ENCODE data around the gene RPAP3.

The RPAP3 gene

GRCh38 chr12:47652521-47653234 lies 53.2 kb downstream of the RPAP3 start:
- no peaks in the 10 kb centered on the region for H3K9me3 ChIP-seq (ENCODE audit: insufficient read depth, low read depth, low read length)
- no peak overlapping the region for H3K4me3 ChIP-seq (ENCODE audit: low read length, poor library complexity, severe bottlenecking)
- no peaks in the 10 kb centered on the region for H3K79me2 ChIP-seq (ENCODE audit: insufficient read depth, low read length)
- H3K9me2 ChIP-seq (replicated peaks; ENCODE audit: low read depth, low read length) = no peaks in the 10 kb centered on the region
- no peak for TF ChIP-seq EZH2phosphoT487 (IDR thresholded peaks at IDR 0.05; ENCODE audit: borderline replicate concordance)
- TF ChIP-seq, protein P1, sequence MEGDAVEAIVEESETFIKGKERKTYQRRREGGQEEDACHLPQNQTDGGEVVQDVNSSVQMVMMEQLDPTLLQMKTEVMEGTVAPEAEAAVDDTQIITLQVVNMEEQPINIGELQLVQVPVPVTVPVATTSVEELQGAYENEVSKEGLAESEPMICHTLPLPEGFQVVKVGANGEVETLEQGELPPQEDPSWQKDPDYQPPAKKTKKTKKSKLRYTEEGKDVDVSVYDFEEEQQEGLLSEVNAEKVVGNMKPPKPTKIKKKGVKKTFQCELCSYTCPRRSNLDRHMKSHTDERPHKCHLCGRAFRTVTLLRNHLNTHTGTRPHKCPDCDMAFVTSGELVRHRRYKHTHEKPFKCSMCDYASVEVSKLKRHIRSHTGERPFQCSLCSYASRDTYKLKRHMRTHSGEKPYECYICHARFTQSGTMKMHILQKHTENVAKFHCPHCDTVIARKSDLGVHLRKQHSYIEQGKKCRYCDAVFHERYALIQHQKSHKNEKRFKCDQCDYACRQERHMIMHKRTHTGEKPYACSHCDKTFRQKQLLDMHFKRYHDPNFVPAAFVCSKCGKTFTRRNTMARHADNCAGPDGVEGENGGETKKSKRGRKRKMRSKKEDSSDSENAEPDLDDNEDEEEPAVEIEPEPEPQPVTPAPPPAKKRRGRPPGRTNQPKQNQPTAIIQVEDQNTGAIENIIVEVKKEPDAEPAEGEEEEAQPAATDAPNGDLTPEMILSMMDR (conservative IDR thresholded peaks at IDR 0.05; ENCODE audit: low read length) = no peak
- no peaks in the 10 kb centered on the region for H4K20me1 ChIP-seq (ENCODE audit: insufficient read depth, low read length, poor library complexity, severe bottlenecking)
- no peaks in the 10 kb centered on the region for H3K27me3 ChIP-seq (ENCODE audit: insufficient read depth, low read length, poor library complexity, severe bottlenecking)
- H3F3A ChIP-seq (ENCODE audit: low read depth) = no peaks in the 10 kb centered on the region
- H3K4me1 ChIP-seq (ENCODE audit: insufficient read depth, low read length, poor library complexity, severe bottlenecking) = peaks cover 8% of the 10 kb centered on the region
- no peaks in the 10 kb centered on the region for H3K36me3 ChIP-seq (ENCODE audit: insufficient read depth, low read length)
- no peak overlapping the region for H2AFZ ChIP-seq (ENCODE audit: low read length)
- H3K9ac ChIP-seq (ENCODE audit: low read depth, low read length, poor library complexity, severe bottlenecking) = peak overlapping the region; percentile 10
- H3K4me2 ChIP-seq (ENCODE audit: low read depth, low read length, poor library complexity, severe bottlenecking) = no peak overlapping the region

GRCh38 chr12:47651368-47652254 lies 54.2 kb downstream of the RPAP3 start:
- Histone ChIP-seq H3K9ac (ENCODE audit: low read depth, low read length, poor library complexity, severe bottlenecking) (no peak overlapping the region), H3K4me1 (ENCODE audit: insufficient read depth, low read length, poor library complexity, severe bottlenecking) (peaks cover 8% of the 10 kb centered on the region), H2AFZ (ENCODE audit: low read length) (no peak overlapping the region), H3K36me3 (ENCODE audit: insufficient read depth, low read length) (no peaks in the 10 kb centered on the region), H3K4me3 (ENCODE audit: low read length, poor library complexity, severe bottlenecking) (no peak overlapping the region), H3K79me2 (ENCODE audit: insufficient read depth, low read length) (no peaks in the 10 kb centered on the region), H4K20me1 (ENCODE audit: insufficient read depth, low read length, poor library complexity, severe bottlenecking) (no peaks in the 10 kb centered on the region), H3K27me3 (ENCODE audit: insufficient read depth, low read length, poor library complexity, severe bottlenecking) (no peaks in the 10 kb centered on the region), H3F3A (ENCODE audit: low read depth) (no peaks in the 10 kb centered on the region), H3K9me3 (ENCODE audit: insufficient read depth, low read depth, low read length) (no peaks in the 10 kb centered on the region), H3K4me2 (ENCODE audit: low read depth, low read length, poor library complexity, severe bottlenecking) (no peak overlapping the region), H3K9me2 (replicated peaks; ENCODE audit: low read depth, low read length) (no peaks in the 10 kb centered on the region)
- TF ChIP-seq EZH2phosphoT487 (IDR thresholded peaks at IDR 0.05; ENCODE audit: borderline replicate concordance) = no peak
- TF ChIP-seq, protein P1 (conservative IDR thresholded peaks at IDR 0.05; ENCODE audit: low read length) = peak; percentile 74

- no peak overlapping the region for H3K9ac ChIP-seq (ENCODE audit: low read depth, low read length, poor library complexity, severe bottlenecking)
- H3K9me3 ChIP-seq (ENCODE audit: insufficient read depth, low read depth, low read length) = no peaks in the 10 kb centered on the region
- H3K4me1 ChIP-seq (ENCODE audit: insufficient read depth, low read length, poor library complexity, severe bottlenecking) = peaks cover 8% of the 10 kb centered on the region
- no peaks in the 10 kb centered on the region for H3K79me2 ChIP-seq (ENCODE audit: insufficient read depth, low read length)
- H3F3A ChIP-seq (ENCODE audit: low read depth) = no peaks in the 10 kb centered on the region
- no peak overlapping the region for H3K4me3 ChIP-seq (ENCODE audit: low read length, poor library complexity, severe bottlenecking)
- H4K20me1 ChIP-seq (ENCODE audit: insufficient read depth, low read length, poor library complexity, severe bottlenecking) = no peaks in the 10 kb centered on the region
- H3K9me2 ChIP-seq (replicated peaks; ENCODE audit: low read depth, low read length) = no peaks in the 10 kb centered on the region
- no peak overlapping the region for H3K4me2 ChIP-seq (ENCODE audit: low read depth, low read length, poor library complexity, severe bottlenecking)
- no peaks in the 10 kb centered on the region for H3K36me3 ChIP-seq (ENCODE audit: insufficient read depth, low read length)
- no peak overlapping the region for H2AFZ ChIP-seq (ENCODE audit: low read length)
- no peaks in the 10 kb centered on the region for H3K27me3 ChIP-seq (ENCODE audit: insufficient read depth, low read length, poor library complexity, severe bottlenecking)
- TF ChIP-seq, protein P1 (conservative IDR thresholded peaks at IDR 0.05; ENCODE audit: low read length) = no peak
- TF ChIP-seq EZH2phosphoT487 (IDR thresholded peaks at IDR 0.05; ENCODE audit: borderline replicate concordance) = no peak
Observed at GRCh38 chr12:47650469-47650868, 55.4 kb downstream of the RPAP3 start.
